ENCODE results near the gene VPS13D. TPM values are rescaled to one million over a fixed set of nuclear protein-coding genes. Genes with fewer than 3 reads are reported as not detected.

Gene VPS13D
- total and polyA plus RNA-seq, 2 experiments from 2014 or later, result 10.7 to 34.9 TPM

DNA sequence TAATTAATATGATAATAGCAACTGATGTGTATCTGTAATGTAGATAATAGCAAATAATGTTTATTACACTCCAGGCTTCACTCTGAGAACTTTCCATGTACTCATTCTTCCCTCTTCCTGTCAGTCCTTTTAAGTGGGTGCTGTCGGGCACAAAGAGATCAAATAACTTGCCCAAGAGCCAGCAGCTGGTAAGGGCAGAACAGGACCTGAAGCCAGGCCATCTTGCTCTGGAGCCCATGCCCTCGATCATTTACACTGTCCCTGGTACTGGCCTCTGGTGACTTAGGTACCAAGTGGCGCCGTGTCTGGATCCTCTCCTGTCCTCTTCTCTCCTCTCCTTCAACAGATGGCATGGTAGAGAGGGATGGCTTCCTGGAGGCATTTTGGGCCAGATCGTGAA lies 97.2 kb downstream of the VPS13D start (continued):
- TF ChIP-seq, protein P1, sequence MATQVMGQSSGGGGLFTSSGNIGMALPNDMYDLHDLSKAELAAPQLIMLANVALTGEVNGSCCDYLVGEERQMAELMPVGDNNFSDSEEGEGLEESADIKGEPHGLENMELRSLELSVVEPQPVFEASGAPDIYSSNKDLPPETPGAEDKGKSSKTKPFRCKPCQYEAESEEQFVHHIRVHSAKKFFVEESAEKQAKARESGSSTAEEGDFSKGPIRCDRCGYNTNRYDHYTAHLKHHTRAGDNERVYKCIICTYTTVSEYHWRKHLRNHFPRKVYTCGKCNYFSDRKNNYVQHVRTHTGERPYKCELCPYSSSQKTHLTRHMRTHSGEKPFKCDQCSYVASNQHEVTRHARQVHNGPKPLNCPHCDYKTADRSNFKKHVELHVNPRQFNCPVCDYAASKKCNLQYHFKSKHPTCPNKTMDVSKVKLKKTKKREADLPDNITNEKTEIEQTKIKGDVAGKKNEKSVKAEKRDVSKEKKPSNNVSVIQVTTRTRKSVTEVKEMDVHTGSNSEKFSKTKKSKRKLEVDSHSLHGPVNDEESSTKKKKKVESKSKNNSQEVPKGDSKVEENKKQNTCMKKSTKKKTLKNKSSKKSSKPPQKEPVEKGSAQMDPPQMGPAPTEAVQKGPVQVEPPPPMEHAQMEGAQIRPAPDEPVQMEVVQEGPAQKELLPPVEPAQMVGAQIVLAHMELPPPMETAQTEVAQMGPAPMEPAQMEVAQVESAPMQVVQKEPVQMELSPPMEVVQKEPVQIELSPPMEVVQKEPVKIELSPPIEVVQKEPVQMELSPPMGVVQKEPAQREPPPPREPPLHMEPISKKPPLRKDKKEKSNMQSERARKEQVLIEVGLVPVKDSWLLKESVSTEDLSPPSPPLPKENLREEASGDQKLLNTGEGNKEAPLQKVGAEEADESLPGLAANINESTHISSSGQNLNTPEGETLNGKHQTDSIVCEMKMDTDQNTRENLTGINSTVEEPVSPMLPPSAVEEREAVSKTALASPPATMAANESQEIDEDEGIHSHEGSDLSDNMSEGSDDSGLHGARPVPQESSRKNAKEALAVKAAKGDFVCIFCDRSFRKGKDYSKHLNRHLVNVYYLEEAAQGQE (IDR thresholded peaks at IDR 0.05; ENCODE audit: unreplicated experiment), result no peak
- TF ChIP-seq ZNF331 (CRISPR knock-in tag; IDR thresholded peaks at IDR 0.05; ENCODE audit: low read depth) (no peak), EZH2 (IDR thresholded peaks at IDR 0.05; ENCODE audit: low read depth, unreplicated experiment) (no peak), POLR2AphosphoS5 (IDR thresholded peaks at IDR 0.05; ENCODE audit: low read depth) (no peak), NANOG (IDR thresholded peaks at IDR 0.05; ENCODE audit: borderline replicate concordance) (no peak), CREB1 (CRISPR knock-in tag; IDR thresholded peaks at IDR 0.05; ENCODE audit: low read depth) (no peak), JUNB (IDR thresholded peaks at IDR 0.05; ENCODE audit: unreplicated experiment) (no peak)
- TF ChIP-seq, protein P2, sequence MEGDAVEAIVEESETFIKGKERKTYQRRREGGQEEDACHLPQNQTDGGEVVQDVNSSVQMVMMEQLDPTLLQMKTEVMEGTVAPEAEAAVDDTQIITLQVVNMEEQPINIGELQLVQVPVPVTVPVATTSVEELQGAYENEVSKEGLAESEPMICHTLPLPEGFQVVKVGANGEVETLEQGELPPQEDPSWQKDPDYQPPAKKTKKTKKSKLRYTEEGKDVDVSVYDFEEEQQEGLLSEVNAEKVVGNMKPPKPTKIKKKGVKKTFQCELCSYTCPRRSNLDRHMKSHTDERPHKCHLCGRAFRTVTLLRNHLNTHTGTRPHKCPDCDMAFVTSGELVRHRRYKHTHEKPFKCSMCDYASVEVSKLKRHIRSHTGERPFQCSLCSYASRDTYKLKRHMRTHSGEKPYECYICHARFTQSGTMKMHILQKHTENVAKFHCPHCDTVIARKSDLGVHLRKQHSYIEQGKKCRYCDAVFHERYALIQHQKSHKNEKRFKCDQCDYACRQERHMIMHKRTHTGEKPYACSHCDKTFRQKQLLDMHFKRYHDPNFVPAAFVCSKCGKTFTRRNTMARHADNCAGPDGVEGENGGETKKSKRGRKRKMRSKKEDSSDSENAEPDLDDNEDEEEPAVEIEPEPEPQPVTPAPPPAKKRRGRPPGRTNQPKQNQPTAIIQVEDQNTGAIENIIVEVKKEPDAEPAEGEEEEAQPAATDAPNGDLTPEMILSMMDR (conservative IDR thresholded peaks at IDR 0.05; ENCODE audit: low read depth in 2 of 2), result no peak

DNA sequence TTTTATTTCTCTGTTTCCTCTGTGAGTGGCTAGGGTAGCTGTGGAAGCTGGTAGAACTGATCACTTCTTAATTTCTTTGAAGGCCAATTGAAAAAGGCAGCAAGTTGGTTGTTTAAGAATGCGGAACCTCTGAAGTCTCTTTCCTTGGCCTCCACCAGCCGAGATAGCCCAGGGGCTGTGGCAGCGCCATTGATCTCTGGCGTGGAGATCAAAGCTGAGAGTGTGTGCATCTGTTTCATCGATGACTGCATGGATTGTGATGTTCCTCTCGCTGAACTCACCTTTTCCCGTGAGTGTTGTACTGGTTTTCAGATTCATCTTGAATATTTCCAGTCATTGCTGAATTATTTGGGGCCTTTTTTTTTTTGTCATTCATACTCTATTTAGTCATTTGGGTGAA lies 97.7 kb downstream of the VPS13D start:
- no peaks in the 10 kb centered on the region for H3K4me1 ChIP-seq (ENCODE audit: insufficient read depth)
- Mint-ChIP-seq H3K27ac (no peak overlapping the region), H3K27me3 (ENCODE audit: insufficient read depth, low read depth, poor library complexity) (no peaks in the 10 kb centered on the region), H3K9me3 (no peaks in the 10 kb centered on the region), H3K4me3 (no peak overlapping the region), H3K4me1 (no peaks in the 10 kb centered on the region), H3K36me3 (ENCODE audit: low read depth) (peaks cover 14% of the 10 kb centered on the region)
- no peak overlapping the region for H3K4me3 ChIP-seq
- H3K4me2 ChIP-seq, result no peak overlapping the region
- no peaks in the 10 kb centered on the region for H3F3A ChIP-seq (replicated peaks; ENCODE audit: low read depth)
- ATAC-seq, result no peak
- no peaks in the 10 kb centered on the region for H3K27me3 ChIP-seq (ENCODE audit: insufficient read depth)
- H3K27ac ChIP-seq (ENCODE audit: low read depth), result no peak overlapping the region
- H3K36me3 ChIP-seq (ENCODE audit: insufficient read depth), result peaks cover 20% of the 10 kb centered on the region
- no peak overlapping the region for H2AFZ ChIP-seq
- H3K79me2 ChIP-seq (replicated peaks; ENCODE audit: insufficient read depth), result no peaks in the 10 kb centered on the region
- H3K9me2 ChIP-seq (ENCODE audit: insufficient read depth), result no peaks in the 10 kb centered on the region
- no peak for DNase-seq (ENCODE audit: low spot score)
- H4K20me1 ChIP-seq (replicated peaks; ENCODE audit: insufficient read depth), result no peaks in the 10 kb centered on the region
- TF ChIP-seq, protein P1 (IDR thresholded peaks at IDR 0.05; ENCODE audit: unreplicated experiment), result no peak
- TF ChIP-seq NANOG (IDR thresholded peaks at IDR 0.05; ENCODE audit: borderline replicate concordance), result no peak
- TF ChIP-seq ZNF114 (CRISPR knock-in tag; IDR thresholded peaks at IDR 0.05), result no peak
- TF ChIP-seq EZH2phosphoT487 (IDR thresholded peaks at IDR 0.05; ENCODE audit: unreplicated experiment), result no peak
- no peak for TF ChIP-seq CREB1 (CRISPR knock-in tag; IDR thresholded peaks at IDR 0.05; ENCODE audit: low read depth)
- TF ChIP-seq, protein P3, sequence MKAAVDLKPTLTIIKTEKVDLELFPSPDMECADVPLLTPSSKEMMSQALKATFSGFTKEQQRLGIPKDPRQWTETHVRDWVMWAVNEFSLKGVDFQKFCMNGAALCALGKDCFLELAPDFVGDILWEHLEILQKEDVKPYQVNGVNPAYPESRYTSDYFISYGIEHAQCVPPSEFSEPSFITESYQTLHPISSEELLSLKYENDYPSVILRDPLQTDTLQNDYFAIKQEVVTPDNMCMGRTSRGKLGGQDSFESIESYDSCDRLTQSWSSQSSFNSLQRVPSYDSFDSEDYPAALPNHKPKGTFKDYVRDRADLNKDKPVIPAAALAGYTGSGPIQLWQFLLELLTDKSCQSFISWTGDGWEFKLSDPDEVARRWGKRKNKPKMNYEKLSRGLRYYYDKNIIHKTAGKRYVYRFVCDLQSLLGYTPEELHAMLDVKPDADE (IDR thresholded peaks at IDR 0.05), result no peak
- no peak for TF ChIP-seq ZNF331 (CRISPR knock-in tag; IDR thresholded peaks at IDR 0.05; ENCODE audit: low read depth)
- TF ChIP-seq EZH2 (IDR thresholded peaks at IDR 0.05; ENCODE audit: low read depth, unreplicated experiment), result no peak

All from GM23338 (cell line).